NB4 (cell line): Measurements from ENCODE around the gene KLHL2.
"Not testable (repeated sequence)": the region's sequence is repeated elsewhere in the genome, so short reads cannot be mapped to it uniquely, and the experiment has no call there.

Experiments
- DNase-seq: peaks from one replicate; pipeline ENCODE4 v3.0.0; 2010; ENCODE audit warnings: low read depth
- H3K4me3 ChIP-seq: one replicate; pipeline ENCODE4 v1.5.1; 2011; ENCODE audit warnings: mild to moderate bottlenecking, low read depth, low read length, moderate library complexity
- MYC ChIP-seq: IDR thresholded peaks from 2 replicates; pipeline ENCODE4 v1.6.1; 2011; ENCODE audit warnings: low read depth, low read length
- POLR2A ChIP-seq: IDR thresholded peaks from 2 replicates; pipeline ENCODE4 v1.6.1; 2011; ENCODE audit warnings: mild to moderate bottlenecking; ENCODE audit not compliant: insufficient read length; ENCODE audit errors: extremely low read depth
- TF ChIP-seq, protein P1 (sequence below): IDR thresholded peaks from one replicate; pipeline ENCODE4 v1.5.1; 2012; ENCODE audit warnings: low read depth, low read length
- TF ChIP-seq, protein P2 (sequence below): IDR thresholded peaks from 2 replicates; pipeline ENCODE4 v1.6.1; 2011; ENCODE audit warnings: low read depth, low read length

Gene KLHL2, protein sequence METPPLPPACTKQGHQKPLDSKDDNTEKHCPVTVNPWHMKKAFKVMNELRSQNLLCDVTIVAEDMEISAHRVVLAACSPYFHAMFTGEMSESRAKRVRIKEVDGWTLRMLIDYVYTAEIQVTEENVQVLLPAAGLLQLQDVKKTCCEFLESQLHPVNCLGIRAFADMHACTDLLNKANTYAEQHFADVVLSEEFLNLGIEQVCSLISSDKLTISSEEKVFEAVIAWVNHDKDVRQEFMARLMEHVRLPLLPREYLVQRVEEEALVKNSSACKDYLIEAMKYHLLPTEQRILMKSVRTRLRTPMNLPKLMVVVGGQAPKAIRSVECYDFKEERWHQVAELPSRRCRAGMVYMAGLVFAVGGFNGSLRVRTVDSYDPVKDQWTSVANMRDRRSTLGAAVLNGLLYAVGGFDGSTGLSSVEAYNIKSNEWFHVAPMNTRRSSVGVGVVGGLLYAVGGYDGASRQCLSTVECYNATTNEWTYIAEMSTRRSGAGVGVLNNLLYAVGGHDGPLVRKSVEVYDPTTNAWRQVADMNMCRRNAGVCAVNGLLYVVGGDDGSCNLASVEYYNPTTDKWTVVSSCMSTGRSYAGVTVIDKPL

DNA sequence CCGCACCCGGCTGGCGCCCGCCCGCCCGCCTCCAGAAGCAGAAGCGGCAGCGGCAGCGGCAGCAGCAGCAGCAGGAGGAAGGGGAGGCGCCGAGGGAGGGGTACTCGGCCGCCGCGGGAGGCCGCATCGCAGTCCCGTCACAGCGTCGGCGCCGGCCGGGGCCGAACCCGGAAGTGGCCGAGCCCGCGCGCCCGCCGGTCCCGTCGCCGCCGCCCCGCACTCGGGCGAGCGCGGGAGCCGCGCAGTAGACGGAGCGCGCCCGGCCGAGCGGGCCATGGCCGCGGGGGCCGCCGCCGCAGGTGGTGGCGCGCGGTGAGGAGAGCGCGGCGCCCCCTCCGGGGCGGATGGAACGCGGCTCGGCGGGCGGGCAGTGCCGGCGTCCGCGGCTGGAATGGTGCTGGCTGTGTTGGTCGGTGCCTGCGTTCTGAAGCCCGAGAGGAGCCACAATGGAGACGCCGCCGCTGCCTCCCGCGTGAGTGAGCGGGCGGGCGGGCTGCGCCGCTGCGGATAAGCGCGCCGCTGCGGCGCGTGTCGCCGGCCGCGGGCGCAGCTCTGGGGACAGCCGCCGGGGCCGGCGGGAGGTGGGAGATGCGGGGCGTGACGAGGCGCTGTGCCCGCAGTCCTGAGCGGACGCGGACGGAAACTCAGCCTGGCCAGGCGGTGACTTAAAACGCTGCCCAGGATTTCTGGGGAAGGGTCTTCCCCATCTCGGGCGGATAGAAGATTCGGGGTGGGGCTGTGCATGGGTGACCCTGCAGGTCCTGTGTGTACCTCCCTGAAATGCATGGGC, at the start of gene KLHL2:
TSS of gene KLHL2 (plus strand) at position 131 of the 790 bp plus-strand sequence. CDS start at position 447, 316 bp downstream.
- TF ChIP-seq POLR2A, result peak; percentile 36
- TF ChIP-seq, protein P1, sequence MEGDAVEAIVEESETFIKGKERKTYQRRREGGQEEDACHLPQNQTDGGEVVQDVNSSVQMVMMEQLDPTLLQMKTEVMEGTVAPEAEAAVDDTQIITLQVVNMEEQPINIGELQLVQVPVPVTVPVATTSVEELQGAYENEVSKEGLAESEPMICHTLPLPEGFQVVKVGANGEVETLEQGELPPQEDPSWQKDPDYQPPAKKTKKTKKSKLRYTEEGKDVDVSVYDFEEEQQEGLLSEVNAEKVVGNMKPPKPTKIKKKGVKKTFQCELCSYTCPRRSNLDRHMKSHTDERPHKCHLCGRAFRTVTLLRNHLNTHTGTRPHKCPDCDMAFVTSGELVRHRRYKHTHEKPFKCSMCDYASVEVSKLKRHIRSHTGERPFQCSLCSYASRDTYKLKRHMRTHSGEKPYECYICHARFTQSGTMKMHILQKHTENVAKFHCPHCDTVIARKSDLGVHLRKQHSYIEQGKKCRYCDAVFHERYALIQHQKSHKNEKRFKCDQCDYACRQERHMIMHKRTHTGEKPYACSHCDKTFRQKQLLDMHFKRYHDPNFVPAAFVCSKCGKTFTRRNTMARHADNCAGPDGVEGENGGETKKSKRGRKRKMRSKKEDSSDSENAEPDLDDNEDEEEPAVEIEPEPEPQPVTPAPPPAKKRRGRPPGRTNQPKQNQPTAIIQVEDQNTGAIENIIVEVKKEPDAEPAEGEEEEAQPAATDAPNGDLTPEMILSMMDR, result no peak
- H3K4me3 ChIP-seq, result peak within 1 kb of the TSS; percentile 88
- peak; percentile 86 for DNase-seq

DNA sequence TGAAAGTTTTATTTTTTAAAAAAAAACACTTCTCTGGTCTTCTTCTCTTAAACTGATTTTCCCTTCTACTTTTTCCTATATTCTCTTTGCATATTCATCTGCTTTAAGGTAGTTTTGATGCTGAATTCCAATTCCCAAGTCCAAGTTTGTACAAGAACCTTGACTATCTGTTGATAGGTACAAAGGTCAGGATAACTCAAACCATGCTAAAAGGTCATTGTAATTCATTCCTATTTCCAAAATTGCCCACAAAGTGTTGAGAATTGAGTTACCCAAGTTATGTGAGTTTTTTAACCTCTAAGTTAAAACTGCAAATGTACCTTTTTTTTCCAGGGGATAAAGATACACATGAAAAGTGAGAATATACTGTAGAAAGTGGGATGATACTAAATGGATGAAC, 48.6 kb upstream of the KLHL2 start:
- no peak for DNase-seq
- H3K4me3 ChIP-seq, result no peak overlapping the region
- TF ChIP-seq POLR2A, result no peak
- TF ChIP-seq, protein P2, sequence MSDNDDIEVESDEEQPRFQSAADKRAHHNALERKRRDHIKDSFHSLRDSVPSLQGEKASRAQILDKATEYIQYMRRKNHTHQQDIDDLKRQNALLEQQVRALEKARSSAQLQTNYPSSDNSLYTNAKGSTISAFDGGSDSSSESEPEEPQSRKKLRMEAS, result no peak
- no peak for TF ChIP-seq MYC
- TF ChIP-seq, protein P1, result no peak

DNA sequence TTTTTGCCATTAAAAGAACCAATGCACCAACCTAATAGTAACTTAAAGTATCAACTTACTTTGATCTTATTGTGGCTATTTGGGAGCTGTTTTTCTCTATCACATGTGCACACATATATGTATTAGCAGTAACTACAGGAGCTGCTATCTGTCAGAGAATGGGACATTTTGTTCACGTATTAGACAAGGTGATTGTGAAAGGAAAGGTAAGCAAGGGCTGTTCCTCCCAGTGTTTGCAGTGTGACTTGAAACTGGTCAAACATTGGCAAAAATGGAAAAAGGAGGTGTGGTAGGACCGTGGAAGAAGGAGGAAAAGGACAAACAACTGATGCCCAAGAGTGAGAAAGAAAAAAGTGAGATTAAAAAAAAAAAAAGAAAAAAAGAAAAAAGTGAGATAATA, 43.1 kb upstream of the KLHL2 start:
- TF ChIP-seq POLR2A, result no peak
- TF ChIP-seq, protein P2, result no peak
- no peak for DNase-seq
- no peak overlapping the region for H3K4me3 ChIP-seq

- not testable (repeated sequence) for H3K4me3 ChIP-seq, DNase-seq
Observed at GRCh38 chr4:165166872-165167271, 40.5 kb upstream of the KLHL2 start.

GRCh38 chr4:165167650-165168049, 39.7 kb upstream of the KLHL2 start:
- TF ChIP-seq, protein P2, result no peak
- TF ChIP-seq, protein P1, result no peak
- TF ChIP-seq POLR2A, result no peak
- no peak for TF ChIP-seq MYC
- no peak overlapping the region for H3K4me3 ChIP-seq
- no peak for DNase-seq

GRCh38 chr4:165170819-165171218, 36.5 kb upstream of the KLHL2 start:
- no peak for DNase-seq
- no peak overlapping the region for H3K4me3 ChIP-seq
- TF ChIP-seq, protein P2, result no peak
- no peak for TF ChIP-seq POLR2A
- TF ChIP-seq, protein P1, result no peak
- TF ChIP-seq MYC, result no peak

GRCh38 chr4:165175470-165175869, 31.9 kb upstream of the KLHL2 start:
- DNase-seq, H3K4me3 ChIP-seq: not testable (repeated sequence)
